GM23338 (cell line): ENCODE results near the gene NME5. TPM values are rescaled to one million over a fixed set of nuclear protein-coding genes. Genes with fewer than 3 reads are reported as not detected.

Experiments used
- ATAC-seq: fragments of 200-7000 bp; cut with Tn5 transposase; 3 replicates; pipeline ENCODE4 v1.9.1; 2020
- DNase-seq: peaks from one replicate; pipeline ENCODE4 v3.0.0-alpha.2; 2015; ENCODE audit warnings: low spot score
- H2AFZ ChIP-seq: fragments of 200-600 bp; sonication (generic); 2 replicates; pipeline ENCODE4 v1.8.0; 2016; ENCODE audit warnings: antibody characterized with exemption, mild to moderate bottlenecking, moderate library complexity
- H3F3A ChIP-seq: fragments of 200-600 bp; sonication (generic); replicated peaks from 2 replicates; pipeline ENCODE4 v1.8.0; 2017; ENCODE audit warnings: antibody characterized with exemption, mixed run types, low read depth
- H3K27ac ChIP-seq: fragments of 200-600 bp; sonication (generic); 2 replicates; pipeline ENCODE4 v1.6.1; 2016; ENCODE audit warnings: low read depth
- H3K27me3 ChIP-seq: fragments of 200-600 bp; sonication (generic); 2 replicates; pipeline ENCODE4 v1.8.0; 2016; ENCODE audit warnings: mild to moderate bottlenecking, mixed run types, moderate library complexity; ENCODE audit not compliant: insufficient read depth
- H3K36me3 ChIP-seq: fragments of 200-600 bp; sonication (generic); 2 replicates; pipeline ENCODE4 v1.8.0; 2016; ENCODE audit warnings: mild to moderate bottlenecking; ENCODE audit not compliant: insufficient read depth
- H3K4me1 ChIP-seq: fragments of 200-600 bp; sonication (generic); 2 replicates; pipeline ENCODE4 v1.8.0; 2016; ENCODE audit warnings: mild to moderate bottlenecking, moderate library complexity; ENCODE audit not compliant: insufficient read depth
- H3K4me2 ChIP-seq: fragments of 200-600 bp; sonication (generic); 2 replicates; pipeline ENCODE4 v1.7.1; 2017; ENCODE audit warnings: mixed run types
- H3K4me3 ChIP-seq: fragments of 200-600 bp; sonication (generic); 2 replicates; pipeline ENCODE4 v1.6.1; 2016; ENCODE audit warnings: mixed run types
- H3K79me2 ChIP-seq: fragments of 200-600 bp; sonication (generic); replicated peaks from 2 replicates; pipeline ENCODE4 v1.8.0; 2017; ENCODE audit warnings: mild to moderate bottlenecking; ENCODE audit not compliant: insufficient read depth
- H3K9me2 ChIP-seq: fragments of 200-600 bp; sonication (generic); 2 replicates; pipeline ENCODE4 v1.8.0; 2017; ENCODE audit not compliant: insufficient read depth
- H4K20me1 ChIP-seq: fragments of 200-600 bp; sonication (generic); replicated peaks from 2 replicates; pipeline ENCODE4 v1.8.0; 2017; ENCODE audit warnings: mild to moderate bottlenecking; ENCODE audit not compliant: insufficient read depth
- H3K27ac Mint-ChIP-seq: 2 replicates; pipeline ENCODE4 v1.8.0; 2020; ENCODE audit warnings: inconsistent platforms, mild to moderate bottlenecking, moderate library complexity, mixed read lengths
- H3K27me3 Mint-ChIP-seq: 3 replicates; pipeline ENCODE4 v1.8.0; 2022; ENCODE audit warnings: low read depth, mild to moderate bottlenecking, moderate library complexity, mixed read lengths, inconsistent platforms; ENCODE audit not compliant: insufficient read depth, poor library complexity
- H3K36me3 Mint-ChIP-seq: 3 replicates; pipeline ENCODE4 v1.8.0; 2021; ENCODE audit warnings: low read depth, mild to moderate bottlenecking, inconsistent platforms, moderate library complexity, mixed read lengths
- H3K4me1 Mint-ChIP-seq: 3 replicates; pipeline ENCODE4 v1.8.0; 2020; ENCODE audit warnings: mild to moderate bottlenecking, inconsistent platforms, mixed read lengths
- H3K4me3 Mint-ChIP-seq: 3 replicates; pipeline ENCODE4 v1.8.0; 2021; ENCODE audit warnings: moderate library complexity, mild to moderate bottlenecking, inconsistent platforms, mixed read lengths
- H3K9me3 Mint-ChIP-seq: 3 replicates; pipeline ENCODE4 v1.8.0; 2020; ENCODE audit warnings: moderate library complexity, mild to moderate bottlenecking, inconsistent platforms, mixed read lengths
- CREB1 ChIP-seq: fragments of 250-450 bp; sonication (Bioruptor Pico); IDR thresholded peaks from 2 replicates; pipeline ENCODE4 v1.5.0; 2020; ENCODE audit warnings: low read depth, mild to moderate bottlenecking, moderate library complexity
- CTCF ChIP-seq, 2 experiments: fragments of 200-600 bp in 1 of 2; sonication (generic) in 1 of 2; conservative IDR thresholded peaks; 2 replicates each; pipeline versions ENCODE4 v1.5.1 to v1.6.1; 2016 to 2017; ENCODE audit warnings: antibody characterized with exemption in 2 of 2, low read depth in 2 of 2, mild to moderate bottlenecking in 2 of 2, moderate library complexity in 1 of 2
- ETS1 ChIP-seq: IDR thresholded peaks from 2 replicates; pipeline ENCODE4 v1.6.1; 2016; ENCODE audit warnings: antibody characterized with exemption
- EZH2 ChIP-seq: fragments of 200-600 bp; sonication (generic); IDR thresholded peaks from one replicate; pipeline ENCODE4 v1.8.0; 2017; ENCODE audit warnings: antibody characterized with exemption, mild to moderate bottlenecking, low read depth; ENCODE audit not compliant: unreplicated experiment
- EZH2phosphoT487 ChIP-seq: fragments of 200-600 bp; sonication (generic); IDR thresholded peaks from one replicate; pipeline ENCODE4 v1.8.1; 2018; ENCODE audit warnings: antibody characterized with exemption; ENCODE audit not compliant: unreplicated experiment
- JUNB ChIP-seq: IDR thresholded peaks from one replicate; pipeline ENCODE4 v1.6.1; 2016; ENCODE audit warnings: antibody characterized with exemption; ENCODE audit not compliant: unreplicated experiment
- NANOG ChIP-seq: IDR thresholded peaks from 2 replicates; pipeline ENCODE4 v1.6.1; 2016; ENCODE audit warnings: antibody characterized with exemption, borderline replicate concordance
- POLR2AphosphoS5 ChIP-seq: IDR thresholded peaks from 2 replicates; pipeline ENCODE4 v1.6.1; 2016; ENCODE audit warnings: antibody characterized with exemption, low read depth
- REST ChIP-seq: IDR thresholded peaks from one replicate; pipeline ENCODE4 v1.6.1; 2018; ENCODE audit warnings: antibody characterized with exemption; ENCODE audit not compliant: unreplicated experiment
- STAT1 ChIP-seq: IDR thresholded peaks from one replicate; pipeline ENCODE4 v1.6.1; 2016; ENCODE audit warnings: antibody characterized with exemption; ENCODE audit not compliant: unreplicated experiment
- ZNF114 ChIP-seq: fragments of 250-450 bp; sonication (Bioruptor Pico); IDR thresholded peaks from 2 replicates; pipeline ENCODE4 v1.5.0; 2020; ENCODE audit warnings: mild to moderate bottlenecking, moderate library complexity
- ZNF331 ChIP-seq: fragments of 250-450 bp; sonication (Bioruptor Pico); IDR thresholded peaks from 2 replicates; pipeline ENCODE4 v1.5.0; 2020; ENCODE audit warnings: low read depth, mild to moderate bottlenecking, moderate library complexity
- ZNF462 ChIP-seq: fragments of 250-450 bp; sonication (Bioruptor Pico); IDR thresholded peaks from 2 replicates; pipeline ENCODE4 v1.5.0; 2020; ENCODE audit warnings: mild to moderate bottlenecking, moderate library complexity
- polyA plus RNA-seq: library from polyadenylated mRNA; unstranded; fragments of >200 nt; fragmentation: Nextera tagmentation; extraction: Ambion mirVana; gene quantifications from 2 replicates; pipeline ENCODE4 v1.2.1, GENCODE V29; 2016
- total RNA-seq: library from RNA; depleted of rRNA; stranded (reverse); fragments of >200 nt; shearing (Covaris generic); gene quantifications from 2 replicates; pipeline ENCODE4 v1.2.3, GENCODE V29; 2014

Gene NME5
- total and polyA plus RNA-seq, 2 experiments from 2014 or later = 0.45 TPM; not detected in 1

- Mint-ChIP-seq H3K27ac (no peak overlapping the region), H3K4me3 (no peak overlapping the region), H3K4me1 (peaks cover 2% of the 10 kb centered on the region; the same call in 1 of the 3 replicates), H3K27me3 (peaks cover 4% of the 10 kb centered on the region), H3K9me3 (no peaks in the 10 kb centered on the region), H3K36me3 (no peaks in the 10 kb centered on the region)
- no peaks in the 10 kb centered on the region for H3K79me2 ChIP-seq
- ATAC-seq (no peak), DNase-seq (no peak)
- no peaks in the 10 kb centered on the region for H4K20me1 ChIP-seq
- no peak overlapping the region for H3K4me2 ChIP-seq
- no peak overlapping the region for H3K4me3 ChIP-seq
- no peak overlapping the region for H2AFZ ChIP-seq
- H3K4me1 ChIP-seq = no peaks in the 10 kb centered on the region
- H3F3A ChIP-seq = no peaks in the 10 kb centered on the region
- H3K9me2 ChIP-seq = no peaks in the 10 kb centered on the region
- no peak overlapping the region for H3K27ac ChIP-seq
- no peaks in the 10 kb centered on the region for H3K36me3 ChIP-seq
- no peak for TF ChIP-seq JUNB
- TF ChIP-seq EZH2 = no peak
- no peak for TF ChIP-seq STAT1
- TF ChIP-seq ZNF462 (CRISPR knock-in tag) = no peak
- TF ChIP-seq REST = no peak
- no peak for TF ChIP-seq CTCF (conservative IDR thresholded peaks at IDR 0.05; ENCODE audit: low read depth in 2 of 2)
- TF ChIP-seq ZNF114 (CRISPR knock-in tag) = no peak
- no peak for TF ChIP-seq EZH2phosphoT487
- no peak for TF ChIP-seq CREB1
- TF ChIP-seq ZNF331 (CRISPR knock-in tag) = no peak
- no peak for TF ChIP-seq POLR2AphosphoS5
- TF ChIP-seq NANOG = no peak
- TF ChIP-seq ETS1 = no peak
- H3K27me3 ChIP-seq = no peaks in the 10 kb centered on the region
These were observed 10.9 kb downstream of the NME5 start for GRCh38 chr5:138128334-138128733.
